CD1c-positive myeloid dendritic cell (primary cell): ENCODE data around the gene SEPTIN6.

Experiments used
- DNase-seq: peaks from one replicate; pipeline ENCODE4 v3.0.0-alpha.2; 2016; ENCODE audit errors: extremely low spot score

SEPTIN6 gene

GRCh38 chrX:119648421-119648775, 44.6 kb downstream of the SEPTIN6 start:
- DNase-seq = no peak

GRCh38 chrX:119647552-119648420, 45.2 kb downstream of the SEPTIN6 start:
- no peak for DNase-seq

- no peak for DNase-seq
Measured at GRCh38 chrX:119647089-119647488, 45.9 kb downstream of the SEPTIN6 start.

GRCh38 chrX:119646515-119646914, 46.5 kb downstream of the SEPTIN6 start:
- DNase-seq = no peak

- DNase-seq = no peak
Measured at GRCh38 chrX:119643696-119644095, 49.3 kb downstream of the SEPTIN6 start.
